GM13977 (cell line): Measurements from ENCODE around the gene STX4.

Experiments used
- DNase-seq: peaks from one replicate; pipeline ENCODE4 v3.0.0; 2012; ENCODE audit warnings: low spot score
- CTCF ChIP-seq: IDR thresholded peaks from 2 replicates; pipeline ENCODE4 v1.5.1; 2012; ENCODE audit warnings: mild to moderate bottlenecking, control low read depth; ENCODE audit not compliant: insufficient read depth; ENCODE audit errors: extremely low read depth, missing control alignments
- in situ Hi-C: fragments of 300-500 bp; cut with MboI; formaldehyde crosslinking; loops from one replicate; pipeline ENCODE4 v1.12.0; 2022; ENCODE audit warnings: low sequenced_read_pairs, low pct_unique_long_range_greater_than_20kb, mixed read lengths, inconsistent platforms; ENCODE audit not compliant: unreplicated experiment

STX4 gene

GRCh38 chr16:31004658-31005057 is 28.7 kb upstream of the STX4 start:
- in situ Hi-C loops, result no loop called here
- no peak for DNase-seq
- no peak for TF ChIP-seq CTCF

DNA sequence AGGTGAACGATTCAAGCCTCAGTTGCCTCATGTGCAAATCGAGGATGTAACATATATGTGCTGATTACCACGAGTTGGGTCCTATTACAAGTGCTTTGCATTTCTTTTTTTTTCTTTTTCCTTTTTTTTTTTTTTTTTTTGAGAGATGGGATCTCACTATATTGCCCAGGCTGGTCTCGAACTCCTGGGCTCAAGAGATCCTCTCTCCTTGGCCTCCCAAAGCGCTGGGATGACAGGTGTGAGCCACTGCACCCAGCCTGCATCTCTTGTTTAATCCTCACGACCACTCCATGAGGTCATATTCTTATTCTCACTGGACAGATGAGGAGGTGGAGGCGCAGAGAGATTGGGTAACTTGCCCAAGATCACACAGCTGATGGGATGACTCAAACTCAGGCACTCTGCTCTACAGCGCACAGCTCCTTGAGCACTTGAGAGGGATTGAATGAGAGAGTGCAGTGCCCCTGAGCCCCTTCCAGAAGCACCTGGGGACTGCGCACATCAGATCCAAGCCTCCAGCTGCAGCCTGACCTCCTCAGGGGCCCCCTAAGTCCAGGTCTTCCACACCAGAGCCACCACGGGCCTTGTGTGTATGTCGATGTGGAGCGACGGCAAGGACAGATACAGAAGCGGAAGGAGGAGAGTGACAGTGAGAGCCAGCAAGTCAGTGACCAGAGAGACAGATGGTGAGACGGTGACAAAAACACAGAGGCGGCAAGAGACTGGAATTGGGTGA is 27.8 kb upstream of the STX4 start:
- in situ Hi-C loops, result no loop called here
- TF ChIP-seq CTCF, result no peak
- no peak for DNase-seq

- DNase-seq, result no peak
- TF ChIP-seq CTCF, result no peak
- in situ Hi-C loops, result no loop called here
These were observed 27.3 kb upstream of the STX4 start for GRCh38 chr16:31006086-31006385.

DNA sequence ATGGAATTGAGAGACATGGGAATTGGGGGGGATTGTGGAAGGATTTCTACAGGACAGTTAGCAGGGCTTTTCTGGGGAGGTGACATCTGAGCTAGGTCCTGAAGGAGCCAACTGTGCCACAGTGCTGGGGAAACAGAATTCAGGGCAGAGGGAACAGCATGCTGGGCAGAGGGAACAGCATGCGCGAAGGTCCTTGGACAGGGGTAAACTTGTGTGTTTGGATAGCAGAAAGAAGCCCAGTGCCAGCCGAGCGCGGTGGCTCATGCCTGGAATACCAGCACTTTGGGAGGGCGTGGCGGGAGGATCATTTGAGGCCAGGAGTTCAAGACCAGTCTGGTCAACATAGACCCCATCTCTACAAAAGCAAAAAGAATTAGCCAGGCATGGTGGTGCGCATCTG is 26.8 kb upstream of the STX4 start:
- DNase-seq, result no peak
- in situ Hi-C loops, result no loop called here

DNA sequence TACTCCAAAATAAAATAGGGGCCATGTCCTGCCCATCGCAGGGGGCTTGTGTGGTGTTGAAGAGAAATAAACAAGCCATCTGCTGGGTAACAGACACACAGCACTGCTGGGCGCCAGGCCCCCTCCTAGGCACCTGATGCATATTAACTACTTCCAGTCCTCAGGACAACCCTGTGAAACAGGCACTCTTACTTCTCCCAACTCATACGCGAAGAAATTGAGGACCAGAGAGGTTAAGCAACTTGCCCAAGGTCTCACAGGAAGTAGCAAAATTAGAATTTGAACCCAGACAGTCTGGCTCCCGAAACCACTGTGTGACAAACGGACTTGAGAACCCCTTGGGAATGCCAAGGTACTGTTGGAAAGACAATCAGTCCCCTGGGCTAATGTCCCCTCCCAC is 25.7 kb upstream of the STX4 start:
- no peak for DNase-seq
- in situ Hi-C loops, result no loop called here
- TF ChIP-seq CTCF, result no peak

More for the DNA sequence above, 26.8 kb upstream of the STX4 start:
- no peak for TF ChIP-seq CTCF

- no peak for DNase-seq
- in situ Hi-C loops, result no loop called here
- TF ChIP-seq CTCF, result no peak
These were observed 25.2 kb upstream of the STX4 start for GRCh38 chr16:31008149-31008548.
